GM18861 (cell line): ENCODE data around the gene TBP.

Experiments
- ATAC-seq: cut with Tn5 transposase; IDR thresholded peaks from one replicate; pipeline ENCODE4 v1.9.1; 2021; ENCODE audit not compliant: unreplicated experiment

The TBP gene

GRCh38 chr6:170533792-170534191 lies 20.4 kb upstream of the TBP start:
- no peak for ATAC-seq

- ATAC-seq = no peak
Measured at GRCh38 chr6:170535004-170535403, 19.2 kb upstream of the TBP start.

GRCh38 chr6:170536671-170537070 lies 17.5 kb upstream of the TBP start:
- ATAC-seq = no peak

DNA sequence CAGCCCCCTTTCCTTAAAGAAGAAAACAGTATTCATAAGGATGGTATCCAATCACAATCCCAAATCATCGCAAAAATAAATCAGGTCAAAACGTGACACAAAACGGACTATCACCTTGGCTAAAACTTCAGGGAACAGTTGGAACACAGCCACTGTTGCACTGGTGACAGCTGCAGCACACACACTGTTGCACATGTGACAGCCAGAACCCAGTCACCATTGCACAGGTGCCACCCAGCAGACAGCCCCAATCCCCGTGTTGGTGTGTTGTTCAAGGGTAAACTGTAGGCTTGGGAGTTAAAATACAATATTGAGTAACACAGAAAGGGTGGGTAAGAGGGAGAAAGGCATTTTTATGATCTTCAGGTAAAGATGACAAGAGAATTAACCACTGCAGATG lies 16.8 kb upstream of the TBP start:
- no peak for ATAC-seq

DNA sequence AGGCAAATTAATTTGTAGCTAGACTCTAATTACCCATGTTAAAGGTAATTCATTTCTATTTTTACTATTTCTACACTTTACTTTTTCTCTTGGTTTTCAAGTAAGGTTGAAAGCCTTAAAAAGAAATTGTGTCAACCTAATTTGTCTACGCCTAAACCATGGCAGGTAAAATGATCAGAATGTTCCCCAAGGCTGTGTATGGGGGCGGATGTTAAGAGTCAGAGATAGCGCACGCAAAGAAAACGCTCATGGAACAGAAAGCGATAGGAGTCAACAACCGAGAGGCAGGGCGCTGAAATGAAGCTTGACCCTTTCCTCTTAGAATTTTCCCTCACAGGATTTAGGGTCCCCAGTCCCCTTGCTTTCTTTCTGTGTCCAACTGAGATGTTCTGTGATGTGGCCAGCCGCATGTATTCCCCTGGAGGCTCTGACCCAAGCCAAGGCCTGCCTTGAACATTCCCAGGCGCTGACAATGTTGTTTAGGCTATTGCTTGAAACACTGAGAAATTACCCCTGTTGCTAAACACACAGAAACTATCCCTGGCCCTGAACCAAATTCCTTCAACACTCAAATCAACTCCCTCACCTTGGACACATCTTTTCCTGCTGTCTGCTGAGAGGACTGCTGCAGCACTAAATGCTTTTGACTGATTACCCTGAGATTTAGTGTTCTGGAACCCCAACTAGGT lies 12.0 kb upstream of the TBP start:
- ATAC-seq = no peak

DNA sequence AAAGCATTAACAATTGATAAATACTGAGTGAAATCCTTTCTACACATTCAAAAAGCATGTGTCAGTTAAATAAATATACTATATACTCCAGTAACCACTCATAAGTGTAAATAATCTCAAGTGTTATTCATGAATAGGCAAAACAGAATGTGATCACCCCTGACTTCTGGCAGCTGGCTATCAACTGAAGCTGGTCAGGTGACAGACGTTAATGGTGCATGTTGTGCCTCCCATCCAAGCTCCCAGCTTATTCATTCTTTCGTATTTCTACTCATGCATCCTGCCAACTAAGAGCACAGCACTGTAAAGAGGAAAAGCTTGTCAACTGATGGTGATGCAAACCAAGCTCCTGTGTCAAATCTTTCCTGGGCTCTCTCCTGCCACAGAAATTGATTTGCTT lies 8.8 kb upstream of the TBP start:
- no peak for ATAC-seq

DNA sequence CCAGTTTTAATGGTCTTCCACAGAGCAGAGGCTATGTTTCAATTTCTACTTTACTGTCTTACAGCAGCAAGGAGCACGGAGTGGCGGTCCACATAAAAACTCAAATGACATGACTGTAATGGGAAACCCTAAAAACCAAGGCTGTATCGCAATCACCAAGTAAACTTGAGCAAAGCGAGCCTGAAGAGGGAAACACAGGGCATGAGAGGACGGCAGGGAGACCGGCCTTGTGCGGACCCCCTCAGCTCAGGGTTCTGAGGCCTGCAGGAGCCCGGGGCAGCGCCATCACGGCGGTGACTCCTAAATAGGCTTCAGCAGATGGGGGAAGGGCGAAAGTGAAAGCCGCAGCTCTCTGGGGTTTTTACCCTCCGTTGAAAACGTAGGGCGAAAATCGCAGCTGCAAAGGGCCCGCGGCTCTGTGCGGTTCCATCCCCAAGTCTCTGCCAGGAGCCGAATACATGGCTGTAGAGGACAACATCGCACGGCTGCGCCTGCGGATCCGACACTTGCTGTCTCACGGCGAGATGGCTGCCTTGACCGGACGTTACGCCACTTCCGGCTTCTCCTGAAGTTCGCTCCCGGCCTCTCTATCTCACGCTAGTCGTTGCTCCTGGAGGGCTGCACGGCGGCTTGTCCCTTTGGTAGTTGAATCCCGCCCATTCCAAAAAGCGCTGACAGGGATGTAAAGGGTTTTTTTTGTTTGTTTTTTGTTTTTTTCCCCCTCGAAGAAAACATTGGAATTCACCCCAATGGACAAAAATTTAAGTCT lies 1.2 kb upstream of the TBP start, which contains the start of gene PSMB1:
Gene PSMB1, minus strand, starts transcription at position 543 of the 769 bp plus-strand sequence. Its CDS starts 65 bp downstream, at position 478.
- ATAC-seq = peak; percentile 40

GRCh38 chr6:170553534-170554012 lies 596 bp upstream of the TBP start:
- peak; percentile 14 for ATAC-seq

GRCh38 chr6:170554796-170555137 lies 598 bp downstream of the TBP start:
- no peak for ATAC-seq

GRCh38 chr6:170555305-170555704 lies 1.1 kb downstream of the TBP start:
- no peak for ATAC-seq

GRCh38 chr6:170561555-170561954 lies 7.4 kb downstream of the TBP start:
- no peak for ATAC-seq

GRCh38 chr6:170564936-170565530 lies 10.9 kb downstream of the TBP start:
- ATAC-seq = no peak

DNA sequence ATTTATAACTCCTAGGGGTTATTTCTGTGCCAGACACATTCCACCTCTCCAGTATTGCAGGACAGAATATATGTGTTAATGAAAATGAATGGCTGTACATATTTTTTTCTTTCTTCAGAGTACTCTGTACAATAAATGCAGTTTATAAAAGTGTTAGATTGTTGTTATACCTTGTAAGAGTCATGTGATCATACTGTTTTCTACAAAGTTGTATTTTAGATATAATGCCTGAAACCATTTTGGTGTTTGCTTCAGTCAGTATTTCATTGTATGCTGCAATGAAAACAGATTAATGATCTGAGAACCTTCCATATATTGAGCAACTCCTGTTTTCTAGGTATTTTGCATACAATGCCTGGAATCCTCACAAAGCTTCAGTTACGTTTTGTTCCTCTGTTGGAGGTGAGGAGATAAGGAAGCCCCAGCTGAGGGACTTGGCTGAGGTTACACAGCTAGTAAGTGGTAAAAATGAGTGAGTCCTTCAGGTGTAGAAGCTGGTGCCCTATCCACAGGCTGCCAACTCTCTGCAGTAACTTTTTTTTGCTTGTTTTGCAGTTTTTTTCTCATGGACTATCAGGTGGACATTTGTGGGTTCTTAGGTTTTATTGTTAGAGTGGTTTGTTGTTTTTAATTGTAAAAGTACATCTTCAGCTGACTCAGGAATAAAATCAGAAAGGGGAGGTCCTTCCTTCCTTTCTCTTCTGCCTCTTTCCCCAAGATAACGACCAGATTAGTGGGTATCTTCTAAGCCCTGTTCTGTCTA lies 18.7 kb downstream of the TBP start:
- ATAC-seq = no peak

GRCh38 chr6:170575250-170575649 lies 21.1 kb downstream of the TBP start:
- no peak for ATAC-seq

- no peak for ATAC-seq
Measured at GRCh38 chr6:170578909-170579308, 24.7 kb downstream of the TBP start.

DNA sequence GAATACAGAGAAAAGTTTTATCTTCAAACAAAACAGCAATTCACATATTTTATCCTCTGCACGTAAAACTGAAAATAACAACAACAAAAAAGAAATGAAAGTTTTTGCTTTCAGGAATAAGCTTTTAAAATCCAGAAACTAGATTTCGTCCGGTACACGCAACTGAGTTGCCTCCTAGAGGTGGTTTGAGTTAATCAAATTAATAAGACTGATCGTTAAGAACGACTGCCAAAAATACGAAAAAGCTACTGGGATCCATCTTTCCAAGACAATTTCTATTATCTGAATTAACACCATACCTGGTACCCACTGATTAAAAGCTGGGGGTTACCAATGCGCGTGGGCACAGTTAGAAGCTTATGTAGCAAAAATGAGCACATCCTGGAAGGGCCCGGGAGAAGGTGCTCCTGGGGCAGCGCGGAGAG lies 29.6 kb downstream of the TBP start:
- ATAC-seq = no peak

GRCh38 chr6:170584181-170584953 lies 30.2 kb downstream of the TBP start, which contains the start of gene PDCD2:
Gene PDCD2, minus strand, starts transcription at chr6:170584637. Its CDS starts 56 bp downstream, at chr6:170584581.
- ATAC-seq = peak; percentile 96

DNA sequence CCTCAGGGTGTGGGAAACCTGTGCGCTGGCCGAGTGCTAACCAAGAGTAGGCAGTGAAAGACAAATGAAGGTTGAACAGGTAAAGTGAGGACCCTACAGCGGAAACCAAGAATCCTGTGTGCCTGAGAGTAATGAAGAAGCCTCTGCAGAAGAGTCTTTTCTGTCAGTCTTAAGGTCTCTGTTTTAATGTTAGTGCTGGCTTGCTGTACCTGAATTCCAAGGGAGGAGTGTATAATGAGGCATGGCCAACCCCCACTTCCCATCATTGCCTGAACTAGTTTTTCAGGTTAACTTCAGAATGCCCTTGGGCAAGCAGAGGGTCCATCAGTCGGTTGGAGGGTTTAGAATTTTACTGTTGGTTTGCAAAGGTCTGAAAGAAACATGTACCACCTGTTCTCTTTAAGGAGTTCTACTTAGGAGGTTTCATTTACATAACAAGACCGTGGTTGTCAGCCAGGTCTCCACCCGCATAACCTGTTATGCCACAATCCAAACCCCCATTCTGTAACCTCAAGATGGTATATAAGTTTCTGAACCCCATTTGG lies 30.9 kb downstream of the TBP start:
- no peak for ATAC-seq

DNA sequence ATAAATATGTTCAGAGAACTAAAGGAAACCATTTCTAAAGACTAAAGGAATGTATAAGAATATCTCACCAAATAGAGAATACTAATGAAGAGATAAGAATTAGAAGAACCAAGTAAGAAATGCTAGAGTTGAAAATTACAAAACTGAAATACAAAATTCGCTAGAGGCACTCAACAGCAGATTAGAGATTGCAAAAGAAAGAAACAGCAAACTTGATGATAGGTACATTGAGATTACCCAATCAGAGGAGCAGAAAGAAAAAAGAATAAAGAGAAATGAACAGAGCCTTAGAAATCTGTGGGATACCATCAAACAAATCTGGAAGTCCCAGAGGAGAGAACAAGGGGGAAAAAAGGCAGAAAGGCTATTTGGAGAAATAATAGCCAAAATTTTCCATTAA lies 36.6 kb downstream of the TBP start:
- no peak for ATAC-seq

DNA sequence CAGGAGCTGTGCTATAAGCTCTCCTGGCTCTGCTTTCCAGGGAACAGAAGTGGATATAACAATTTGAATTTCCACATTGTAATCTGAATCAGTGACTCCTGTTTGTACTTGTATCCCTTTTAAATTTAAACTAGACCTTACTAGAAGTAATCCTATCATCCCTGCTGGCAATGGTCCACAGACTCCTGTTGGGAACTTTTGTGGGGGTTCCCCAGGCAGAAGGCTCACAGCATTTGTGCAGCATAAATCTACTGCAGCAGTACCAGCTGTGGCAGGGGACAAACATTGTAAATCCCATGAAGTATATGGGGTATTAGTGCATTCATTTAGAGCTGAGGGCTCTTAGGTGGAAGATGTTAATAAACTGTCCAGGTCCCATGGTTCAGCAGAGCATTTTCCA lies 42.3 kb downstream of the TBP start:
- no peak for ATAC-seq
